Measurements from ENCODE around the gene MINDY4.

Gene MINDY4

GRCh38 chr7:30899066-30899465, 127.8 kb downstream of the MINDY4 start:
- no peaks in the 10 kb centered on the region for H3K9me3 ChIP-seq (ENCODE audit: control insufficient read depth, low read length)
- no peaks in the 10 kb centered on the region for H3K27me3 ChIP-seq (ENCODE audit: control insufficient read depth, insufficient read depth, low read length)
- no peak overlapping the region for H3K4me3 ChIP-seq (ENCODE audit: low read length)
- H3K4me1 ChIP-seq (ENCODE audit: control insufficient read depth, insufficient read depth, low read length), result peaks cover 23% of the 10 kb centered on the region
- H3K36me3 ChIP-seq (ENCODE audit: control insufficient read depth, insufficient read depth, low read length), result no peaks in the 10 kb centered on the region
- H3K9ac ChIP-seq (ENCODE audit: low read length), result no peak overlapping the region

- no peak overlapping the region for H3K9ac ChIP-seq (ENCODE audit: low read length)
- no peak overlapping the region for H3K4me3 ChIP-seq (ENCODE audit: low read length)
- H3K36me3 ChIP-seq (ENCODE audit: control insufficient read depth, insufficient read depth, low read length), result no peaks in the 10 kb centered on the region
- no peaks in the 10 kb centered on the region for H3K27me3 ChIP-seq (ENCODE audit: control insufficient read depth, insufficient read depth, low read length)
- peaks cover 23% of the 10 kb centered on the region for H3K4me1 ChIP-seq (ENCODE audit: control insufficient read depth, insufficient read depth, low read length)
- no peaks in the 10 kb centered on the region for H3K9me3 ChIP-seq (ENCODE audit: control insufficient read depth, low read length)
Measured at GRCh38 chr7:30899630-30900029, 128.4 kb downstream of the MINDY4 start.

GRCh38 chr7:30900053-30900452, 128.8 kb downstream of the MINDY4 start:
- Histone ChIP-seq H3K4me3 (ENCODE audit: low read length) (no peak overlapping the region), H3K27me3 (ENCODE audit: control insufficient read depth, insufficient read depth, low read length) (no peaks in the 10 kb centered on the region), H3K4me1 (ENCODE audit: control insufficient read depth, insufficient read depth, low read length) (peaks cover 24% of the 10 kb centered on the region)

GRCh38 chr7:30900803-30901362, 129.7 kb downstream of the MINDY4 start:
- no peak overlapping the region for H3K9ac ChIP-seq (ENCODE audit: low read length)
- peaks cover 28% of the 10 kb centered on the region for H3K4me1 ChIP-seq (ENCODE audit: control insufficient read depth, insufficient read depth, low read length)
- H3K27me3 ChIP-seq (ENCODE audit: control insufficient read depth, insufficient read depth, low read length), result no peaks in the 10 kb centered on the region
- no peaks in the 10 kb centered on the region for H3K9me3 ChIP-seq (ENCODE audit: control insufficient read depth, low read length)
- no peaks in the 10 kb centered on the region for H3K36me3 ChIP-seq (ENCODE audit: control insufficient read depth, insufficient read depth, low read length)
- H3K4me3 ChIP-seq (ENCODE audit: low read length), result no peak overlapping the region

More at GRCh38 chr7:30900053-30900452, 128.8 kb downstream of the MINDY4 start:
- no peaks in the 10 kb centered on the region for H3K9me3 ChIP-seq (ENCODE audit: control insufficient read depth, low read length)
- H3K9ac ChIP-seq (ENCODE audit: low read length), result no peak overlapping the region
- no peaks in the 10 kb centered on the region for H3K36me3 ChIP-seq (ENCODE audit: control insufficient read depth, insufficient read depth, low read length)

- peaks cover 24% of the 10 kb centered on the region for H3K4me1 ChIP-seq (ENCODE audit: control insufficient read depth, insufficient read depth, low read length)
- H3K4me3 ChIP-seq (ENCODE audit: low read length), result no peak overlapping the region
- H3K27me3 ChIP-seq (ENCODE audit: control insufficient read depth, insufficient read depth, low read length), result no peaks in the 10 kb centered on the region
- no peaks in the 10 kb centered on the region for H3K36me3 ChIP-seq (ENCODE audit: control insufficient read depth, insufficient read depth, low read length)
- no peak overlapping the region for H3K9ac ChIP-seq (ENCODE audit: low read length)
- no peaks in the 10 kb centered on the region for H3K9me3 ChIP-seq (ENCODE audit: control insufficient read depth, low read length)
Measured at GRCh38 chr7:30901856-30902255, 130.6 kb downstream of the MINDY4 start.

GRCh38 chr7:30902466-30902865, 131.2 kb downstream of the MINDY4 start:
- Histone ChIP-seq H3K9me3 (ENCODE audit: control insufficient read depth, low read length) (no peaks in the 10 kb centered on the region), H3K4me3 (ENCODE audit: low read length) (no peak overlapping the region), H3K4me1 (ENCODE audit: control insufficient read depth, insufficient read depth, low read length) (peaks cover 18% of the 10 kb centered on the region), H3K27me3 (ENCODE audit: control insufficient read depth, insufficient read depth, low read length) (no peaks in the 10 kb centered on the region), H3K36me3 (ENCODE audit: control insufficient read depth, insufficient read depth, low read length) (no peaks in the 10 kb centered on the region), H3K9ac (ENCODE audit: low read length) (no peak overlapping the region)

- no peaks in the 10 kb centered on the region for H3K36me3 ChIP-seq (ENCODE audit: control insufficient read depth, insufficient read depth, low read length)
Measured at GRCh38 chr7:30903146-30903545, 131.9 kb downstream of the MINDY4 start.

DNA sequence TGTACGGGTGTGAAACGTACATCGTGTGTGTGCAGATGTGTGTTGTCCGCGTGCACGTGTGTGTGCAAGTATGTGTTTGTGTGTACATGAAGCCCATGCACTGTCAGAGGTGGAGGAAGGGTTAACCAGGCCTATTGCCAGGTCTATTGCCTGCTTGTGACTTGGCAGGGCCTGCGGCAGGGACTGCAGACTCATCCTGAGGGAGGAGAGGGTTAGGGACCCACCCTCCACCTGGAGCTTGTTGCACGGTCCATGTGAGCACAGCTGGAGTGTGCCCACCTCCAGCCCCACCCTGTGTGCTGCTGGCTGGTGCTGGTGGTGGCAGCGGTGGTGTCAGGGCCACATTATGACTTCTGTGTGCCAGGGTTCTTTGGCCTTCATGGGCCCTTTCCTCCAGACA, 133.3 kb downstream of the MINDY4 start:
- Histone ChIP-seq H3K4me3 (ENCODE audit: low read length) (no peak overlapping the region), H3K4me1 (ENCODE audit: control insufficient read depth, insufficient read depth, low read length) (peaks cover 13% of the 10 kb centered on the region), H3K9ac (ENCODE audit: low read length) (no peak overlapping the region), H3K27me3 (ENCODE audit: control insufficient read depth, insufficient read depth, low read length) (no peaks in the 10 kb centered on the region), H3K9me3 (ENCODE audit: control insufficient read depth, low read length) (no peaks in the 10 kb centered on the region), H3K36me3 (ENCODE audit: control insufficient read depth, insufficient read depth, low read length) (no peaks in the 10 kb centered on the region)

More at GRCh38 chr7:30903146-30903545, 131.9 kb downstream of the MINDY4 start:
- Histone ChIP-seq H3K27me3 (ENCODE audit: control insufficient read depth, insufficient read depth, low read length) (no peaks in the 10 kb centered on the region), H3K4me1 (ENCODE audit: control insufficient read depth, insufficient read depth, low read length) (peaks cover 13% of the 10 kb centered on the region), H3K9ac (ENCODE audit: low read length) (no peak overlapping the region), H3K4me3 (ENCODE audit: low read length) (no peak overlapping the region), H3K9me3 (ENCODE audit: control insufficient read depth, low read length) (no peaks in the 10 kb centered on the region)

DNA sequence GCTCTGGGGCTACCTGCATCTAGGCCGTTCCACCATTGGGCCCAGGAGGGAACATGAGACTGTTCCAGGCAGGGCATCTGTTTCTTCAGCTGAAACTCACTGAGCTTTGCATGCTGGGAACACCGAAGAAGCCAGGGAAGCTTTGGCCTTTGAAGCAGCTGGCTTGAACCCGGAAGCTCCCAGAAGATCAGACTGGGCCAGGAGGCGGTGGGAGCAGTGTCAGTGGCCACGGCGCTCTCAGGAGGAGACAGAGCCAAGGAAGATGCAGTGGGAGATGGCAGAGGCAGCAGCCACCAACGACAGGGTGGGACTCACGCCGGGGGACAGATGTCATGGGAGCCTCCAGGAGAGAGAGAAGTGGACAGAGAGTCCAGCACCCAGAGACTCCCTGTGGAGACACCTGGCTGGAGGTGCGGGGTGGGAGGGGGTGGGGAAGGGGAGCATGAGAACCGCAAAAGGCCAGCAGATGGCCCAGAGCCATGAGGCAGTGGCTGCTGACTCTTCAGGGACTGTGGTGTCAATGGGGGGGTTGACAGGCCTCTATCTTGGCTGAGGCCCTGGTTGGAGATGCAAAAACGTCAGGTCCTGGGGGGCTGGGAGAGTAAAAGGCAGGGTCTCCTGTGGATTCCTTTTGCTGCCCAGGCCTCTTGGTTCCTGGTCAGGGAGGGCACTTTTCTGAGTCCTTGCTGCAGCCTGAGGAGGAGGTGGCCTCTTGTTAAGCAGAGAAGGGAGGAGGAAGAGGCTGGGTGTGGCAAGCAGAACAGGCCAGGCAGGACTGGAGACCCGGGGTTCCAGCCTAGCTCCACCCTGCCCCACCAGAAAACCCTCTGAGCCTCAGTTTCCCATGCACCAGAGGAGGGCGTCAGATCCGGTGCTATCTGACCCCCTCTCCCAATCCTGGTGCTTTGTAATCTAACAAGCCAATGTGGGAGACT, 134.1 kb downstream of the MINDY4 start:
- Histone ChIP-seq H3K4me3 (ENCODE audit: low read length) (no peak overlapping the region), H3K9ac (ENCODE audit: low read length) (peak overlapping the region; percentile 15), H3K4me1 (ENCODE audit: control insufficient read depth, insufficient read depth, low read length) (peaks cover 15% of the 10 kb centered on the region), H3K27me3 (ENCODE audit: control insufficient read depth, insufficient read depth, low read length) (no peaks in the 10 kb centered on the region), H3K9me3 (ENCODE audit: control insufficient read depth, low read length) (no peaks in the 10 kb centered on the region), H3K36me3 (ENCODE audit: control insufficient read depth, insufficient read depth, low read length) (no peaks in the 10 kb centered on the region)

DNA sequence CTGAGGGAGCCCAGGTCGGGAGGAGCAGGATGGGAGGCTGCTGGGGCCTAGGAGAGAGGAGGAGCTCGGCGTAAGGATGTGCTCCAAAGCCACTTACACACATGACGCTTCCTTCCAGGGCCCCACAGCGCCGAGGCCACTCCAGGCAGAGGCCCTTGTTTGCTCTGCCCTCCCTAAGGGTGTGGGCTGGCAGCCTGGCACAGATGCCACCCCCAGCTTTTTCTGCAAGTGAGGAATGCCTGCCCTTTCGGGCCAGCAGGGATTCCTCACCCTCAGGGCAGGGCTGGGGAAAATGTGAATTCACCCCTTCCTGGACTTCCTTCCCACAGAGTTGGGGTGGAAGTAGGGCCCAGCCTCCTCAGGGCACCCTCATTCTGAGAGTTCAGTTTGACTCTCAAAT, 134.8 kb downstream of the MINDY4 start:
- Histone ChIP-seq H3K9ac (ENCODE audit: low read length) (peak overlapping the region; percentile 15), H3K27me3 (ENCODE audit: control insufficient read depth, insufficient read depth, low read length) (no peaks in the 10 kb centered on the region), H3K4me3 (ENCODE audit: low read length) (no peak overlapping the region), H3K4me1 (ENCODE audit: control insufficient read depth, insufficient read depth, low read length) (peaks cover 22% of the 10 kb centered on the region), H3K9me3 (ENCODE audit: control insufficient read depth, low read length) (no peaks in the 10 kb centered on the region), H3K36me3 (ENCODE audit: control insufficient read depth, insufficient read depth, low read length) (no peaks in the 10 kb centered on the region)

DNA sequence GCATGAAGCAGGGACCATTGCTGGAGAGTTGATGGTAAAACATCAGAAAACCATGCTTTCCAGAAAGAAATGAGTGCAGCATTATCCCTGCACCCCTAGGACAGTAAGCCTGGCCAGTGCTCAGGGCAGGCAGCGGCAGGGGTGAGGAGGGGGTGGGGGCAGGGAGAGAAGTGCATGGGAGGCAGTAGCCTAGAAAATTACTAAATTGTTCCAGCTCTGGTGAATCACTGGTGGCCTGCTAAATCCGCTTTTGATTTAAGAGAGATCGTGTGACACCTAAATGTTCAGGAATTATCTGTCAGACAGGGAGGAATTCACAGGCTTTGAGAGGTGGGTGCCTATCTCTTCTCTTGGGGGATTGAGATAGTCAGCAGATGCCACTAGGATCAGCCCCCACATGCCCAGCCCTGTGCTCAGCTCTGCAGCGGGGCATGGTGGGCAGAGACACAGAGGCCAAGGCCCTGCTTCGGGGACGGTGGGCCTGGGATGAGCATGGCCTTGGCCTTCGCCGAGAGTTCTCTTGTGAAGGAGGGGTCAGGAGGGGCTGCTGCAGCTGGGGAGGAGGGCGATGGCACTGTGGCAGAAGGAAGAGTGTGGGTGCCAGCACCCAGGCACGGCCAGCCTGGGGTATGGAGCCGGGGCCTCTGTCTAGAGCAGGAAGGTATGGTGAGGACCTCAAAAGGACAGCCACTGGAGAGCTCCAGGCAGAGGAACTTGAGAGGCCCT, 135.5 kb downstream of the MINDY4 start:
- Histone ChIP-seq H3K27me3 (ENCODE audit: control insufficient read depth, insufficient read depth, low read length) (no peaks in the 10 kb centered on the region), H3K4me1 (ENCODE audit: control insufficient read depth, insufficient read depth, low read length) (peaks cover 22% of the 10 kb centered on the region), H3K9me3 (ENCODE audit: control insufficient read depth, low read length) (no peaks in the 10 kb centered on the region), H3K9ac (ENCODE audit: low read length) (peak overlapping the region; percentile 15), H3K36me3 (ENCODE audit: control insufficient read depth, insufficient read depth, low read length) (no peaks in the 10 kb centered on the region), H3K4me3 (ENCODE audit: low read length) (no peak overlapping the region)
